Aorta (tissue), 5 donors: ENCODE measurements around the gene THEM4. TPM values are rescaled to one million over a fixed set of nuclear protein-coding genes. Genes with fewer than 3 reads are reported as not detected.

Experiments used
- ATAC-seq: fragments of 200-7000 bp; cut with Tn5 transposase; one replicate; pipeline ENCODE4 v1.9.1; 2022; ENCODE audit warnings: moderate library complexity; ENCODE audit not compliant: low FRiP score
- DNase-seq, 2 donors: peaks; one replicate each; pipeline ENCODE4 v3.0.0-alpha.2; 2020
- H3K27ac ChIP-seq, 2 donors: one replicate each; pipeline ENCODE4 v1.5.1; 2013; ENCODE audit warnings: low read length in 2 of 2, mild to moderate bottlenecking in 2 of 2, moderate library complexity in 2 of 2, control low read depth in 1 of 2, inconsistent platforms in 1 of 2, low read depth in 1 of 2
- H3K27me3 ChIP-seq, 2 donors: one replicate each; pipeline ENCODE4 v1.6.1; 2013; ENCODE audit warnings: control low read depth in 1 of 2, low read length in 1 of 2, mild to moderate bottlenecking in 1 of 2, moderate library complexity in 1 of 2; ENCODE audit not compliant: insufficient read depth in 2 of 2, control insufficient read depth in 1 of 2
- H3K36me3 ChIP-seq, 2 donors: one replicate each; pipeline ENCODE4 v1.6.1; 2013; ENCODE audit warnings: control low read depth in 1 of 2, low read length in 1 of 2, mild to moderate bottlenecking in 1 of 2; ENCODE audit not compliant: insufficient read depth in 2 of 2, control insufficient read depth in 1 of 2
- H3K4me1 ChIP-seq, 2 donors: one replicate each; pipeline ENCODE4 v1.6.1; 2013; ENCODE audit warnings: low read length in 2 of 2, control low read depth in 1 of 2, mild to moderate bottlenecking in 1 of 2, moderate library complexity in 1 of 2; ENCODE audit not compliant: insufficient read depth in 2 of 2, control insufficient read depth in 1 of 2
- H3K4me3 ChIP-seq, 2 donors: one replicate each; pipeline ENCODE4 v1.5.1; 2013; ENCODE audit warnings: low read length in 2 of 2, control low read depth in 1 of 2, mild to moderate bottlenecking in 1 of 2
- H3K9me3 ChIP-seq: one replicate; pipeline ENCODE4 v1.6.1; 2013; ENCODE audit warnings: mild to moderate bottlenecking, low read length; ENCODE audit not compliant: control insufficient read depth
- WGBS, 2 donors: extraction: QIAGEN DNeasy Blood & Tissue Kit; methylation state at CpG; one replicate each; pipeline ENCODE4 v1.1.7; 2013; 5-methylcytosine and 5-hydroxymethylcytosine counted together
- intact Hi-C, 2 donors: fragments of 100-400 bp; cut with DNase I; formaldehyde crosslinking; loops; one replicate each; pipeline versions ENCODE4 v1.14.2 to v1.15.0; 2022
- polyA plus RNA-seq, 2 donors: library from polyadenylated mRNA; stranded (reverse); fragments of 200-250 nt; gene quantifications; one replicate each; pipeline ENCODE4 v1.2.3, GENCODE V29; 2013
- total RNA-seq, 2 donors: library from RNA; stranded (reverse); fragmentation: NEBNext Ultra II Directional; extraction: Animal tissue kit (Norgen Biotek cat#: 25700); gene quantifications; one replicate each; pipeline ENCODE4 v1.2.1, GENCODE V29; 2021
- donor health status: healthy with polysubstance abuse.
- donor health status: Bipolar disorder and iron deficiency.
- donor health status: DM: no; HTN: no; CAD: no.
- donor health status: DM: no; HTN: no; CAD: no.
- donor health status: DM: yes; HTN: yes; CAD: no.

Gene THEM4
- total and polyA plus RNA-seq, 4 donors, result 3.8 to 17.5 (median 12.0) TPM

GRCh38 chr1:151945725-151946722 lies 36.7 kb upstream of the THEM4 start:
- 51 to 52% methylated on average over 10 of the region's 10 CpGs for WGBS, 2 donors
- Histone ChIP-seq H3K4me1 (peaks cover 2 to 5% of the 10 kb centered on the region in 2 donors), H3K9me3 (no peaks in the 10 kb centered on the region), H3K27ac (peak overlapping the region in 1 of 2 donors; percentile 57), H3K36me3 (no peaks in the 10 kb centered on the region), H3K4me3 (no peak overlapping the region), H3K27me3 (no peaks in the 10 kb centered on the region)
- intact Hi-C loops, result no loop called here
- ATAC-seq, result peak; percentile 93
- DNase-seq, result peak; percentile 90 to 93

DNA sequence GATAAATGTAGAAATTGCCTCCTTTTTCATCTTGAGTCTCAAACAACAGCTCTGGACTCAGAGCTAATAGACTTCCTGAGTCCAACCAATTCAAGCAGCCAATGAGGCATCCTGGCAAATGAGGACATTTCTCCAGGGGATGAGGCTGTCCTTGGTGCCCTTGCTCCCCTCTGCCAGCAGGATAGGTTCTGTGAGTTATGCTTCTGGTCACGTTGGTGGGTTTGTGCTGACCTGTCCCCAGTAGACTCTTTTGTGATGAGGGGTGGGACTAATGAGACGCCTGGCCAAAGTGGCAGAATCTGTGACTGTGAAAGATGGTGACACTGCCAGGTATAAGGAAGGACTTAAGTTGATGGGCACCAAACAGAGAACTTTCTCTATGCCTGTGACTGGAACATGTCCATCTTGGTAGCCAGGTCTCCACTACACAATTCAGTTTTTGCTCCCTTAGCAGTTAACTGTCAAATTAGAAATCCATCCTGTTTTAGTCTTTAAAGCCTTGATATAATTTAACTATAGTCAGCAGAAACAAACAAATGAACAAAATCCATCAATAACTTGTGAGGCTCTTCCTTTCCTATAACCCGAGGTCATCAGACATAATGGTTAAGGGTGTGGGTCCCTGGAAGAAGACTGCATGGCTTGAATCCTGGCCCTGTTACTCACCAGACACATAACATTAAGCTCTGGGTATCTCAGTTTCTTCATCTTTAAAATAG lies 35.7 kb upstream of the THEM4 start:
- WGBS, 2 donors, result 65 to 67% methylated on average over 3 of the region's 3 CpGs
- no peak overlapping the region for H3K4me3 ChIP-seq
- ATAC-seq (peak; percentile 12), DNase-seq (no peak)
- H3K36me3 ChIP-seq, result no peaks in the 10 kb centered on the region
- no peaks in the 10 kb centered on the region for H3K27me3 ChIP-seq
- H3K4me1 ChIP-seq, result peaks cover 2 to 5% of the 10 kb centered on the region in 2 donors
- H3K27ac ChIP-seq, result peak overlapping the region in 1 of 2 donors; percentile 57
- no peaks in the 10 kb centered on the region for H3K9me3 ChIP-seq
- intact Hi-C loops, result no loop called here

- Histone ChIP-seq H3K4me1 (peaks cover 2 to 5% of the 10 kb centered on the region in 2 donors), H3K36me3 (no peaks in the 10 kb centered on the region), H3K27ac (peak overlapping the region; percentile 57 to 62), H3K9me3 (no peaks in the 10 kb centered on the region), H3K4me3 (no peak overlapping the region), H3K27me3 (no peaks in the 10 kb centered on the region)
- intact Hi-C loops, result no loop called here
- ATAC-seq (peak; percentile 6), DNase-seq (no peak)
- WGBS, 2 donors, result 21 to 28% methylated on average over 7 of the region's 7 CpGs
These were observed 35.0 kb upstream of the THEM4 start for GRCh38 chr1:151944126-151944856.

DNA sequence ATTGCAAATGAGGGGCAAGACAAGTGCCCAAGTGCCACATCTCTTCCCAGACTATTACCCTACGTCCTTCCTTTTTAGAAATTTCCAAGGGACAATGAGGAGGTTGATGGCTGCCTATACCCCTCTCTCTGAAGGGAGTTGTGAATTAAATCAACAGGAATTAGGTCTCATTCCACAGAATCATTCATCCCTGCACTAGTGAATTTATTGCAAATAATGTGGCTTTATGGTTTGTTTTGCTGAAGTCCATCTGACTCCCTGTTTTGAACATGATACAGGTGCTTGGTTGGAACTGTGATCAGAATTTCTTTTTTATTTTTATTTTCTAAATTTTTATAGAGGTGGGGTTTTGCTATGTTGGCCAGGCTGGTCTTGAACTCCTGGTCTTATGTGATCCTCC lies 34.3 kb upstream of the THEM4 start:
- ATAC-seq, result no peak
- WGBS, 2 donors, result 93 to 100% methylated on average over 1 of the region's 1 CpG
- Histone ChIP-seq H3K4me3 (no peak overlapping the region), H3K36me3 (no peaks in the 10 kb centered on the region), H3K27ac (no peak overlapping the region), H3K27me3 (no peaks in the 10 kb centered on the region), H3K4me1 (peaks cover 2 to 5% of the 10 kb centered on the region in 2 donors), H3K9me3 (no peaks in the 10 kb centered on the region)
- intact Hi-C loops, result no loop called here
- DNase-seq, result no peak

GRCh38 chr1:151942882-151943281 lies 33.6 kb upstream of the THEM4 start:
- H3K4me3 ChIP-seq, result no peak overlapping the region
- WGBS, 2 donors, result 62 to 79% methylated on average over 1 of the region's 1 CpG
- H3K4me1 ChIP-seq, result peaks cover 2 to 5% of the 10 kb centered on the region in 2 donors
- no peak overlapping the region for H3K27ac ChIP-seq
- DNase-seq (no peak), ATAC-seq (no peak)
- H3K27me3 ChIP-seq, result no peaks in the 10 kb centered on the region
- intact Hi-C loops, result no loop called here
- no peaks in the 10 kb centered on the region for H3K9me3 ChIP-seq
- no peaks in the 10 kb centered on the region for H3K36me3 ChIP-seq

GRCh38 chr1:151940541-151940940 lies 31.2 kb upstream of the THEM4 start:
- peaks cover 2 to 4% of the 10 kb centered on the region in 2 donors for H3K4me1 ChIP-seq
- 68 to 69% methylated on average over 1 of the region's 1 CpG for WGBS, 2 donors
- H3K9me3 ChIP-seq, result no peaks in the 10 kb centered on the region
- no peak overlapping the region for H3K4me3 ChIP-seq
- intact Hi-C loops, result no loop called here
- DNase-seq, result no peak
- H3K27me3 ChIP-seq, result no peaks in the 10 kb centered on the region
- no peak for ATAC-seq
- no peaks in the 10 kb centered on the region for H3K36me3 ChIP-seq
- H3K27ac ChIP-seq, result no peak overlapping the region

- Histone ChIP-seq H3K4me1 (peaks cover 0 to 4% of the 10 kb centered on the region in 2 donors), H3K36me3 (no peaks in the 10 kb centered on the region), H3K27me3 (no peaks in the 10 kb centered on the region), H3K4me3 (no peak overlapping the region), H3K9me3 (no peaks in the 10 kb centered on the region), H3K27ac (no peak overlapping the region)
- no peak for DNase-seq
- 74% methylated on average over 1 of the region's 1 CpG for WGBS, 2 donors
- intact Hi-C loops, result no loop called here
- no peak for ATAC-seq
These were observed 30.5 kb upstream of the THEM4 start for GRCh38 chr1:151939779-151940178.

GRCh38 chr1:151939141-151939540 lies 29.8 kb upstream of the THEM4 start:
- H3K4me3 ChIP-seq, result no peak overlapping the region
- intact Hi-C loops, result no loop called here
- 93% methylated on average over 3 of the region's 3 CpGs for WGBS, 2 donors
- no peaks in the 10 kb centered on the region for H3K27me3 ChIP-seq
- H3K9me3 ChIP-seq, result no peaks in the 10 kb centered on the region
- no peak for ATAC-seq
- no peaks in the 10 kb centered on the region for H3K36me3 ChIP-seq
- H3K4me1 ChIP-seq, result peaks cover 0 to 4% of the 10 kb centered on the region in 2 donors
- DNase-seq, result no peak
- H3K27ac ChIP-seq, result no peak overlapping the region
